Measurements from ENCODE around the gene SUMF1.

SUMF1 gene

DNA sequence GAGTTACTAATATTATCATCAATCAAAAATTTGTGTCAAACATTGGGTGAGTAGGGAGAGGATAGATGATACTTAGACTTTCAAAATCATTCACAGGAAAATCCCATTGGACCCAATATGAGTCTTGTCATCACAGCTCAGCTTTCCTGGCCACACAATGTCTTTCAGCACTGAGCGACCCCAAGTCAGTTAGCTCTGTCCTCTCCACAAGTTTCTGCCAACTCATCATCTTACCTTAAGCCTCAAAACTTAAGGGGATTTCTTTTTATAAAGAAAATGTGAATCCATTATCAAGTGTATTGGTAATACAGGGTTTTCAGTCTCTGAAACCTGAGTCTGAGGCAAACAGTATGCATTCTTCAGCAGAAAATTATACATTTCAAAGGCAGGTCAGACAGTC is 55.8 kb downstream of the SUMF1 start:
- DNase-seq: no peak

DNA sequence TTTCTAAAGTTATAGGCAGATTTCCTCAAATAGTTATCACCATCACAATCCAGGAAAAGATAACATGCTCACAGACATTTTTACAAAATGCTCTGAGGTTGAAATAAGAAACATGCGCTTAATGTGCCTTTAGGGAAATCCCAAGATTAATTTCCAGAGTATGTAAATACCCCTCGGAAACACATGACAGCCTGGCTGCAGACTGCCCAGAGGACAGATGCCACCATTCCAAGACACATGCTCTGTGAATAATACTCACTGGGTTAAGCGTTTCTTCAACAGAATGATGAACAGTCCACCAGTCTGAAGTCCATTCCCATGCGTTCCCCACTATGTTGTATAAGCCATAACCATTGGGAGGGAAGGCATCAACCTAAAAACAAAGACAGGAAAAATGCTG is 56.5 kb downstream of the SUMF1 start:
- no peak for DNase-seq

DNA sequence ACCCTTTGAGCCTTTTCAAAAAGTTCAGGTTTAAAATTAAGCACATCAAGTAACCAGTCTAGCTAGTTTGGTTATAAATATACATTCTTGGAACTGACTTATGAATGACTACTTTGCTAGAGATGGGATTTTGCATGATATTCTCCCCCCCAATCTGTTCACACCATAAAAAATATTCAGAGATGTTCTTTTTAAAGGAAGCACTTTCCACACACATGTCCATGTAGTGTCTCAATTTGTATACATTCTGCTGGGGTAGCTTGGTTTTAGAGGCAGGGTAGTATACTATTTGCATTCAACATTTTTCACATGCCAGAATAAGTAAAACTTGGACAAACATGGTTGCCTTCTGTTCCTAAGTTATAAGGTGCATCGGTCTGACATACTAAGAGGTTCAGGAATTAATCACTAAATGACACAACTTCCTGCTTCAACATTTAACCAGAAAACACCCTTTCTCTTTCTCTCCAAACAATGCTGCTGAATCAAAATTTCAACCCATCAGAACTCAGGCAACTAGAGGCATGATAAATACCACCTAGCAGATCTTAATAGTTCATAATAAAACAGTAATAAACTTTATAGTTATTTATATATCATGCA is 57.0 kb downstream of the SUMF1 start:
- no peak for DNase-seq

DNA sequence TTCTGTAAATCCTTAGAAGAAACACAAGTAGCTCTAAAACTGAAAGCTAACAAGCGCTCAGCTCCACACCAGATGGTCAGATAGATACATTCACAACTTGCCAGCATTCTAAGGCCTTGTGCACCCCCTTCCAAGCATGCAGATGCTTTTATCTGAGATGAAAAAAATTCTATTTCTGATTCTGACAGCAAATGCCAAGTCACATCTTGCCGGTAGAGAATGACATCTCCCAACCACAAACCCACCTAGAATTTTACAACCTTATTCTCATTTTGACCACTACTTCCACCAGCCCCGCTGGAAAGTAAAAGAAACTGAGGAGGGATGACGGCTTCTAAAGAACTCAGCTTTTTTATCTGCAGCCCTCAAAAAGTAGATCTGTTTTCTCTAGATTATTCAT is 57.7 kb downstream of the SUMF1 start:
- DNase-seq: peak; percentile 42 to 46

DNA sequence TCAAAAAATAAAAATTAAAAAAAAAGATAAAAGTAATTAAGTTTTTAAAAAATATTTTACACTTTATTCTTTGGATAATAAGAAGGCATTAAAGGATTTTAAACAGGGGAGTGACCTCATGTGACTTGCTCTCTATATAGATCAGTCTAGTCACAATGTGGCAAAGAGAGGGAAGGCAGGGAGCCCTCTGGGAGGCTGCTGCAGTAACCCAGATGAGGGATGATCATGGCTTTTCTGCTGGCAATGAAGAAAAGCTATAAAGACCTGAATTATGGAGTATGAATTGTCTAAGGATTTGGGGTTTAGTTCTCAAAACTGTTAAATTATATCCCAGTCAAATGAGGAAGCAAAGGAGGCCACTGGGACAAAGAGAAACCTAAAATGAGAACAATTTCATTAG is 58.1 kb downstream of the SUMF1 start:
- DNase-seq: no peak

DNA sequence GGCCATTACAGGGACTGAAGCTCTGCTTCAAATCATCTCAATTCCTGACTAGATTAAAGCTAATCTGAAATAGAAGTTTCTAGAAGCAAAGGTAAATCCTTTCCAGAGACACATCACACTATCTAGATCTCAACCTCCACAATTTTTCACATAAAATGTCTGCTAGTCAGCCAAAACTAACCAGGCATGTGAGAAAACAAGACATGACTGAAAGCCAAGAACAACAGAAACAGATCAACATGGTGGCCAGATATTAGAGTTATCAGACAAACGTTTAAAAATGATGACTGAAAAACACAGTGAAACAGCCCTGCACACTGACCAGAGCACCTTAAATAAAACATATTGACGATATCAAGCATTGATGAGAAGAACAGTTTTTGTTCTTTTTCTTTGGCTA is 59.1 kb downstream of the SUMF1 start:
- no peak for DNase-seq

DNA sequence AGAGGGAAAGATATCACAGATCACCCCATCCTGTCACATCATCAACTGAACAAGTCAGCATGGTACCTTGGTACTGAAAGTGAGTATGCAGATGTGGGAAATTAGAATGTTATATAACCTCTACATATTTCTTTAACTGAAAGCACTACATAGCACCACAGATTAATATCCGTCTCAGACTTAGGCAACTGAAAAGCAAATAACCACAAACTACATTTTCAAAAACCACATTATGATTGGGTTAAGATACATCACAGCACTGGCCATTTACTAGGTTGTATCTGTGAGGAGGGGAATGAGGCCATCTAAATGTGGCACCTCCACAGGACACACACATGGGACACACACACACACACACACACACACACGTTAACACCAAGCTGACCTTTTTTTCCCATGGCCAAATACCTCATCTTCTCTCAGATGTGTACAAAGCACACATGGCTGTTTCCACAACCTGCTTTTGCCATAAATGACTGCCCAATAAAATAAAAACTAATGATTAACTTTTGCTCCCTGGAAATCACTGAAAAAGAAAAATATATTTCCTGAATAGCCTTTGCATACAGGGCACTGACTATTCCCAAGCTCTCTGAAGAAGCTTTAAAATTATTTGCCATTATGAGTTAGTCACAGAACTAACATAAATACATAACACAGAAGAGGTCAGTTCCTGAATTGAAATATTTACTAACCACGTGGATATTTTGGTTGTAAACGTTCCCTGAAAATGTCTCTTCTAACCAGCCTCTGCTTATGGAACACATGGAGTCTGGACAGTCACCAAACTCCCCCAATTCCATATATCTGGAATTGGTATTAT is 60.1 kb downstream of the SUMF1 start:
- no peak for DNase-seq

DNA sequence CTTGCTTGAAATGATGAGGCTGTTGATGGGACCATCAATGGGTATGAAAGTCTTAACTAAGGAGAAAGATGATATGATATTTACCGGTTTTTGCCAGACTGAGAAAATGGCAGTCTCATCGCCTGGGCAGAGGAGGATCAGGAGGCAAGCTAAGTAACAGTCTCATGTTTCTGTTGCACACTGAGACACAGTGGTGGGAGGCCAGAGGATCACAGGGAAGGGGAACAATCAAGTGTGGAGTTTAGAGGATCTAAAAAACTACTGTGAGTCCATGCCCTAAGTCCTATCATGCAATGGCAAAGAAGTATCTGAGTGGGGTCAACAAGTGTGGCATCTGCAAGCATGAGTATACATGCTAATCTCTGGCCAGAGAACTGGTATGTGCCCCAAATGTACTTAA is 62.2 kb downstream of the SUMF1 start:
- no peak for DNase-seq

DNA sequence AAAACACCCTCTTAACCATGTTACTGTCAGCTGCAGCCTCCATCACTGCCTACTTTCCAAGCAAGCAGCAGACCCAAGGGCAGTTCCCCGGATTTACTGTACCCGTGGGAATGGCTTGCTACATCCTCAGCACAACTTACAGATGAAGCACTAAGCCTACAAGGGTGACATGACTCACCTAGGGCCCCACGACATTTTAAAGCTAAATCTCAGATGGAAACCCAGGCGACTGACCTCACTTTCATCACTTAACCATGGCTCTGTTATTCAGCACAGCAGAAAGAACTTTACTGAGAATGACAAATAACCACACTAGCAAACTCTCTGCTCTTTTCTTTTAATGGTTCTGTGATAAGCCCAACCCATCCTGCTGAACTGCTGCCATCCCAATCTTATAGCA is 65.6 kb downstream of the SUMF1 start:
- DNase-seq: peak; percentile 43 to 55

DNA sequence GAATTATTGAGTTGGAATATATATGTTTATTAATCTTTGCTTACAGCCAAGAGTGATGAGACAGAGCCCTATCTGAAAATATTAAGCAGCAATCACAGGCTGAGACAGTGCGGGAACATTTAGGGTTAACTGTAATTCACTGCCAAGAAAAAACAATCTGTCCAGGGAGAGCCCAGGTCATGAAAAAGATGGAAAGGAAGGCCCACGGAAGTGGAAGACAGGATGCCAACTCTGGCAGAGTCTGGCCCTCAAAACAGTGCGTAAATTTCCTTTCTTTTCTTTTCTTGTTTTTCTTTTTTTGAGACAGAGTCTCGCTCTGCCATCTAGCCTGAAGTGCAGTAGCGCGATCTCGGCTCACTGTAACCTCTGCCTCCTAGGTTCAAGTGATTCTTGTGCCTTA is 67.6 kb downstream of the SUMF1 start:
- no peak for DNase-seq

DNA sequence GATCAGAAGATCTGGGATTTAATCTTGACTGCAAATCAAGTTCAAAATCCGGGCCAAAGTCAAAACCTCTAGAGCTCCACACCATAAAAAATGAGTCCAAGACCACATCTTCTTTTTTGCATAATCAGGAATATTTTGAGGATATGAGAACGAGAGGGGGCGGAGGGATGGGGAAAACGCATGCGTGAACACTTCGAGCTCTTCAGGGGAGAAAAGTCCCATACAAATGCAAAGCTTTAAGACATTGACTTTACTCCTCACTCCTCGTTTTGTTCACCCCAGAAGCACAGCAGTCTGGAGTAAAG is 68.2 kb downstream of the SUMF1 start:
- no peak for DNase-seq

DNA sequence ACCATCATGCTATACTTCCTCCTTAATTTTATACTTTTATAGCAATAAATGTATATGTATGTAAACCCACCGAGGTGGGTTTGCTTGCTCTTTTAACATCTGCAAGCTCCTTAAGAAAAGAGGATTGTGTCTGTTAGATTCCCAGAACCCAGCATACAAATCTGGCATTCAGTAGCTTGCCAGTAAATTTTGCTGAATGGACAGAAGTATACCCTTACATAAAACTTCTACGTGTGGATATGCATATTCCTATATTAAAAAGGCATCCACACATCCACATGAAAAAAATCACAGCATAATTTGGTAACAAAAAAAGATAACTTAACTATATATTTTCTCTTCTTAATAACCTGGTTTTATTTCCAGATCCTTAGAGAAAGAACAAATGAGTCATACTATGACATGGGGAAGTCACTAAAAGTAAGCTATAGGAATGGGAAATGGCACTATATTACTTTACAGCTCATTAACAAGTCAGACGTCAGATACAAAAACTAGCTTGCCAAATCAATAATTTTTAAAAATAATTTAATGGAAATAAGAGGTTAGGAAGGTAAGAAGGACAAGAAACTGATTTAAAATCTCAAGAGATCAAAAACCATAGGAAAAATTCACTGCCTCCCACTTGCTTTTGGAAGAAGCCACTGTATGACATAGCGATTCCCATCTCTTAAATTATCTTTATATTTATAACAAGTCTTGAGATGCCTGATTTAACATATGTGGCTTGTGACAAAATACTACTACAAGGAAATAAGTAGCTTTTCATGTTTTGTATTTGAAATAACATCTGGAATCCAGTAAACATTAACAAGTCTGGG is 68.7 kb downstream of the SUMF1 start:
- DNase-seq: no peak

DNA sequence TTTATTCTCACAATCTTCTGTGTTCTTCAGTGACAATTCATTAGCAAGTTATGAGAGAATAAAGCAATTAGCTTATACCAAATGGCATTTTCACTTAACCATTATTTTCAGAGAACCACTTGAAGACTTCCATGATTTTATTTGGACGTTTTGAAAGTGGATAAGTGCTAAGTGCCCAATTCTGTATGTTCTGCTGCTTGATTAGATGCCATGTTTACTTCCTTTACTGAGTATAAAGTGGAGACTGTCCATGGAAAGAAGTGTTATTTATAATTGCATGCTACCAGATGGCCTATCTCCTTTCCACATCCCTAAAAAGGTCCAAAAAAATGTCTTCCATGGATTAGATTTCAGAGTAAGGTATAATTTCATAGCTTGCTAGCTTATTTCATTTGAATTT is 69.6 kb downstream of the SUMF1 start:
- no peak for DNase-seq

DNA sequence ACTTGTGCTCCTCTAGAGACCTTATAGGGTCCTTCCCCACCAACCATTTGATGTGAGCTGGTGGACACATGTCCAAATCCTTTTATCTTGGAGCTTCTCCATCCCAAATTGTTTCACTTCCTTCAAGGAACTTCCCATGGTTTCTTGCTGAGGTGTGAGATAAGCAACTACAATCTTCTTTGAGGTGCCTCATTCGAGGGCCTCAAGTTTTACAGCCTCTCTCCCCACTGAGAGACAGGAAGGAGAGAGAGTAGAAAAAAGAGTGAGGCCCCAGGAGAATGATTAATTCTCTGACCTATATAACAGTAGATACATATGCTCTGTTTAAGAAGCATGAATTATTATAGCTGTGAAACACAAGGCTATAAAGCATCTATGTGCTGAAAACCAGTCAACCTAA is 70.5 kb downstream of the SUMF1 start:
- DNase-seq: no peak

DNA sequence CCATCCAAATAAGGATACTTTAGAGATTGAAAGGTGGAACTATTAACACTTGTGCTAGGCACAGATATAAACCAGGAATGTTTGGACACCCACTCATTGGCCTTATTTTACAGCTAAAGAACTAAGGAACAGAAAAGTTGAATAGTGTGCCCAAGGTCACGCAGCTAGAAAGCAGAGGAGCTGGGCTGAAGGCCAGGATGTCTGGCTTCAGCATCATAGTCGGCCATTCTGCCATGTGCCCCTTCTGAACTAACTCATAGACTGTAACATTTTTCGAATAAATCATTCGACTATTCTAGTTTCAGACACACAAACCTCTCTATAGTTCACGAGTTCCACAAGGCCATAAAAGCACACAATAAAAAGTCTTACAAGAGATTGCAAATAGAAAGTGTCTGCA is 71.1 kb downstream of the SUMF1 start:
- no peak for DNase-seq

DNA sequence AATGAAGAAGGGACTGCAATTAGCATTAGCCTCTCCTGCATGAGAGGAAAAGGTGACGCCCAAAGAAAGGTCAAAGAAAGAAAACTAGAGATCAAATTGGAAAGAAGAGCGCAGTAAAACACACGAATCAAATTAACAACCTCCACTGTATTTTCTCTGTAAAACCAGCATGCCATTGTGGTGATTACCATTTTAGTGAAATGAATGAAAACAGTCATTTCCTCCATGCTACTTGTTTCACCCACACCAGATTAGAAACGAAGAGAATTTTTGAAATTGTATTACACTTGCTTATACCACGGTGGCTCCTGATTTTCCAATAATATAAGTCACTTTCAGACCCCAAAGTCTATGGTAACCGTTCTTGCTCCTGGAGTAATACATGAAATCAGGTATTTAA is 71.6 kb downstream of the SUMF1 start:
- no peak for DNase-seq

DNA sequence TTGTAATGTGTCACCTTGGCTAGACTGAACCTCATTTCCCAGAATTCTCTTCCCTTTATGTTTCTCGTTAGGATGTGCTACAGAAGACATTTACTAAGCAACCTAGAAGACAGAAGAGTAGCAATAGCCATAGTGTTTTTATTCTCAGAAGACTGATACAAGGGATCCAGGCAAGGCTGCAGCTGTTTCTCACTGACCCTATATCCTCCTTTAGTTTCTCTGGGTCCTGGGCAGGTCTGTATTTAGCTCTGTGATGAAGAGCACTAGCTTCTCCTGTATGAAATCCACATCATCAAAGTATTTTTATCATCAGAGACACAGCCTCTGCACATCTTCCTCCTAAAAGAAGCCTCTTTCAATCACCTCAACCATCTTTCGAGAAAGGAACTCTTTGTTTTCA is 72.5 kb downstream of the SUMF1 start:
- no peak for DNase-seq

DNA sequence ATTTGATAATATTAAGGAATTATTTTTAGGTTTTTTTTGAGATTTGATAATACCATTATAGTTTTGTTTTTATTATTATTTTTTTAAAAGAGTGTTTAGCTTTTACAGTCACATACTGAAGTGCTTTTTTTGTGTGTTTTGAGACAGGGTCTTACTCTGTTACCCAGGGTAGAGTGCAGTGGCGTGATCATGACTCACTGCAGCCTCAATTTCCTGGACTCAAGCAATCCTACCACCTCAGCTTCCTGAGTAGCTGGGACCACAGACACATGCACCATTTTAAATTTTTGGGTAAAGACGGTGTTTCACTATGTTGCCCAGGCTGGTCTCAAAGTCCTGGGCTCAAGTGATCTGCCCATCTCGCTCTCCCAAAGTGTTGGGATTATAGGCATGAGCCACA is 73.0 kb downstream of the SUMF1 start:
- peak in 1 of 2 experiments; percentile 52 for DNase-seq

DNA sequence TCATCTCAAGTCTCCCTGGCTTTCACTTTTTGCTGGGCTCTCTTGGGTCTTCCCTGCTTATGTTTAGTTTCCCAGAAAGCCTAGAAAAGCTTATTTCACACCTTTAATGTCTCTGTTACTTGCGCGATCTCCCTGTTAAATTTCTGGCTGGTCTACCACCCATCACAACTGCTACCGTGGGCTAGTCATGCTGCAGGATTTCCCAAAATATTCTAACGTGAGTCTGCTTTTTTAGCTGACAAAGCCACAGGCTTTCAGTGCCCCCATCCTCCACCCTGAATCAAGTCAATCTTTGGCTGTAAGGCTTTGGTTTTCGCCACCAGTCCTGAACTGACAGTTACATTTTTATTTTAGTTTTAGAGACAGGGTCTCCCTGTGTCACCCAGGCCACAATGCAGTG is 74.1 kb downstream of the SUMF1 start:
- no peak for DNase-seq

DNA sequence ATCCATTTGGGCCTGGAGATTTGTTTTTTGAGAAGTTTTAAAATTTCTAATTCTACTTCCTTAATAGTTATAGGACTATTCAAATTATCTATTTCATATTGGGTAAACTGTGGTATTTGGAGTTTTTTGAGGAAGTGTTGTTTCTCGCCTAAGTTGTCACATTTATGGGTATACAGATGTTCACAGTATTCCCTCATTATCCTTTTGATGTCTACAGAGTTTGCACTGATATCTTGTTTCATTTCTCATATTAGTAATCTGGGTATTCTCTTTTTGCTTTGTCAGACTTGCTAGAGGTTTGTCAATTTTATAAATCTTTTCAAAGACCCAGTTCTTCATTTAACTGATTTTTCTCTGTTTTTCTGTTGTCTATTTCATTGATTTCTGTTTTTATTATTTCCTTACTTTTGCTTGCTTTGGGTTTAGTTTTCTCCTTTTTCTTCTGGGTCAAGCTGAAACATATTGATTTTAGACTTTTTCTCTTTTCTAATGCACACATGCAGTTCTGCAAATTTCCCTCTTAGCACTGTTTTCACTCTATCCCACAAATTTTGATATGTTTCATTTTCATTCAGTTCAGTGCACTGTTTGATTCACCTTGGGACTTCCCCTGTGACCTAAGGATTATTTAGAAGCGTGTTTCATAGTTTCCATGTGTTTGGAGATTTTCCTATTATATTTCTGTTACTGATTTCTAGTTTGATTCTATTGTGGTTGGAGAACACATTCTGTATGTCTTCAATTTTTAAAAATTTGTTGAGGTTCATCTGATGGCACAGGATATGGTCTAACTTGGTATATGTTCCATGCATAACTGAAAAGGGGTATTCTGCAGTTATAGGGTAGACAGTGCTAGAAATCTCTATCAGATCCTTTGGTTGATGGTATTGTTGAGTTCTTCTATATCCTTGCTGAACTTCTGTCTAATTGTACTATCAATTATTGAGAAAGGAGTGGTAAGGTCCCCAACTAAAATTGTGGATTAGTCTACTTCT is 79.6 kb downstream of the SUMF1 start:
- no peak for DNase-seq

DNA sequence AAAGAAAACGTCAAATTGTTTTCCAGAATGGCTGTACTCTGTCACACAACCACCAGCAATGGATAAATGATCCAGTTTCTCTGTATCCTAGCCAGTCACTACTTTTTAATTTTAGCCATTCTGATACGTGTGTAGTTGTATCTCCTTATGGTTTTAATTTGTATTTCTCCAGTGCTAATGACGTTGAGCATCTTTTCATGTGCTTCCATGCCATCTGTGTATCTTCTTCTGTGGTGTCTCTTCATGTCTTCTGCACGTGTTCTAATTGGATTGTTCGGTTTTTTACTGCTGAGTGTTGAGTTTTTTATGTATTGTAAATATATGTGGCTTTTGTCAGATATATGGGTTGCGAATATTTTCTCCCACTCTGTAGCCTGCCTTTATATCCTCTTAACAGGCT is 81.9 kb downstream of the SUMF1 start:
- no peak for DNase-seq

DNA sequence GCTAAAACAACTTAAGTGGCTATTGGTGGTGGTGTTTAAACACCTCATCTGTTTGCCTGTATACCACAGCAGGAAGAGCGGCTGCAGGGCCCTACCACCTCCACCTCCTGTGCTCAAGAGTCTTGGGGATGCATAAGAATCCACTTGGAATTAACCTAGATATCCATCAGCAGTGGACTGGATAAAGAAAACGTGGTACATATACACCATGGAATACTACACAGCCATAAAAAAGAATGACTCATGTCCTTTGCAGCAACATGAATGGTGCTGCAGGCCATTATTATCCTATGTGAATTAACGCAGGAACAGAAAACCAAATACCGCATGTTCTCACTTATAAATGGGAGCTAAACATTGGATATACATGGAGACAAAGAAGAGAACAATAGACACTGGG is 87.1 kb downstream of the SUMF1 start:
- no peak for DNase-seq

DNA sequence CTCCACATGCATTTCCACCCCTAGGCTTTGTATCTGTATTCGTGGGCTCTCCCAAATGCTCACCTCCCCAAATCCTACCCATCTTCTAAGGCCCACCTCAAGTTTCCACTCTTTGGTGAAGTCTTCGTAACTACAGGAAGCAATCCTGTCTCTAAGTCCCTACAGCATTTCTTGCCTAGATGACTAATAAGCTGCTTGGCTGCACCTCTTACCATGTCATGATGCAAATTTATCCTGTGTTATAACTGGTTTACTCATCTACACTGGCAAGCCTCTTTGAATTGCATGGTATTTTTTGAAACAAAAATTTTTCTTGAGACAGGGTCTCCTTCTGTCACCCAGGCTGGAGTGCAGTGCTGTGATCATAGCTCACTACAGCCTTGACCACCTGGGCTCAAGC is 90.6 kb downstream of the SUMF1 start:
- no peak for DNase-seq

All from activated T-cell treated with anti-CD3 and anti-CD28 coated beads, Interleukin-2, amount 50 U/mL, for 48 hours (primary cell).